Measurements from ENCODE around the gene MOGAT3. TPM values are rescaled to one million over a fixed set of nuclear protein-coding genes. Genes with fewer than 3 reads are reported as not detected.
A peak's percentile ranks its signal among the peaks of the same experiment; 100 is the strongest.

MOGAT3 gene
- total and polyA plus RNA-seq, 2 of the 4 experiments (the other 2 are of a cell fraction), result not detected

DNA sequence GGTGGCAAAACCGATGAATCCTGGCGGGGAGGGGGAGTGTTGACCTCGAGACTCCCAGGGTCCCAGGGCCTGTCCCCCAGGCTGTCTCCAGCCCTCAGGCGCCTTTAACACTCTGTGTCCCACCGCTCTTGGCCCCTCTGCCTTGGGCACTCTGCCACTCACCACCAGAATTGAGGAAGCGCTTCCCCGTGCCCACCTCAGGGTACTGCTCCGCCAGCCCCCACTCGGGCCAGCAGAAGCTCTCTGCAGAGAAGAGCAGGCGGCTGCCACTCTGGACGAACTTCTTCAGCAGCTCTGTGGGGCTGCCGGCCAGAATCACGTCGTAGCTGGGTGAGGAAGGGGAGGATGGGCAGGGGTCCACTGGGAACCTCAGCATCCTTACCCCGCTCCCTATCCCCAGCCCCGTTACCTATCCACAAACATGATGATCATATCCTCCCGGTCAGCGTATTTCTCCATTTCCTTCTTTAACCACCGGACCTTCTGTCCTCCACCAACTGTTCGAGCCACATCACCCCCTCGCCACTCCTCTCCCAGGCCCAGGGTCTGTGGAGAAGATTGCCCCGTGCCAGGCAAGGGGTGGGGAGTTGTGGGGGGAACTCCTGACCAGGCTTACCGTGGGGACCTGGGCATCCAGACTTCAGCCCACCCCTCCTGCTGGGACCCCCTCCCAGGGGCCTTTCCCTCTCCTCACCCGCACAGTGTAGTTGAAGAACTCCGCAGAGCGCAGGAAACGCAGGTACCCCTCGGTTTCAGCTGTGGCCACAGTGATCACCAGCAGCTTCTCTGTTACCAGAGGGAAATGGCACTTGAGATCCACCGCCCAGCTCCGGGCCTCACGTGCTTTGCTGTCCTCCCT, 15.4 kb upstream of the MOGAT3 start:
- Histone ChIP-seq H3K4me3 (ENCODE audit: insufficient read depth, low read depth, low read length) (peak overlapping the region; percentile 96), H2BK15ac (ENCODE audit: low read depth, low read length) (0 out of 3 replicates have a peak overlapping the region, but pooled peaks have one; percentile 14), H3K14ac (replicated peaks; ENCODE audit: low read depth, low read length) (peak overlapping the region; percentile 100), H2BK120ac (ENCODE audit: low read depth, low read length) (peak overlapping the region; percentile 68), H3K36me3 (ENCODE audit: control insufficient read depth, insufficient read depth, low read length) (peaks cover 26% of the 10 kb centered on the region), H2AK9ac (replicated peaks; ENCODE audit: low read depth, low read length, poor library complexity) (peak overlapping the region; percentile 98), H3K27me3 (ENCODE audit: control insufficient read depth, insufficient read depth, low read length) (no peaks in the 10 kb centered on the region), H3K4ac (ENCODE audit: low read depth, low read length) (peak overlapping the region; percentile 99), H2BK5ac (ENCODE audit: low read depth, low read length, poor library complexity, severe bottlenecking) (peak overlapping the region; percentile 84), H2AFZ (replicated peaks; ENCODE audit: low read length, poor library complexity) (peak overlapping the region; percentile 87), H3K27ac (ENCODE audit: insufficient read depth, low read length) (peak overlapping the region; percentile 89), H3K9ac (ENCODE audit: low read depth, low read length) (peak overlapping the region; percentile 83), H2BK20ac (ENCODE audit: low read depth, low read length) (no peak overlapping the region), H3K4me2 (ENCODE audit: low read depth, low read length) (peak overlapping the region; percentile 100), H3K79me1 (ENCODE audit: low read depth in 1 of 2, low read length in 2 of 2) (peaks cover 25 to 52% of the 10 kb centered on the region in 2 experiments), H3K18ac (ENCODE audit: low read depth, low read length) (peak overlapping the region; percentile 48; the same call in 1 of the 2 replicates), H3K9me3 (ENCODE audit: control insufficient read depth, insufficient read depth, low read length) (no peaks in the 10 kb centered on the region), H3K23ac (ENCODE audit: low read depth, low read length) (peak overlapping the region; percentile 99), H4K91ac (ENCODE audit: insufficient read depth, low read depth, low read length) (peak overlapping the region; percentile 92), H4K20me1 (ENCODE audit: insufficient read depth, low read length) (no peaks in the 10 kb centered on the region; the same call in 1 of the 2 replicates), H3K56ac (ENCODE audit: extremely low read depth, insufficient read depth, low read length) (peak overlapping the region; percentile 77), H4K5ac (ENCODE audit: low read depth, low read length) (peak overlapping the region; percentile 95), H3K9me1 (ENCODE audit: insufficient read depth, low read length) (peaks cover 4% of the 10 kb centered on the region), H2AK5ac (ENCODE audit: low read depth, low read length) (peak overlapping the region; percentile 96), H4K8ac (ENCODE audit: low read depth in 2 of 2, low read length in 2 of 2) (peak overlapping the region; percentile 85 to 90), H3K4me1 (ENCODE audit: control insufficient read depth, insufficient read depth, low read length) (peaks cover 9% of the 10 kb centered on the region)
- dilution Hi-C loops (cut with HindIII; ENCODE audit: low sequenced_read_pairs, unreplicated experiment) (no loop called here), intact Hi-C loops (cut with micrococcal nuclease) (no loop called here), in situ Hi-C loops (cut with MboI; ENCODE audit: low sequenced_read_pairs) (no loop called here)
- ChIA-PET POLR2A (ENCODE audit: unreplicated experiment) (no interaction called here), CTCF (interaction anchor here (0.6 to 3.0 kb wide), 2 partner anchors 21 to 24 kb away, joined by 4 to 8 read pairs; no protein-coding TSS in a partner anchor)
- ATAC-seq (ENCODE audit: low read depth) (peak; percentile 5), DNase-seq (peak; percentile 14)
- TSS peak; percentile 95 for BruUV-seq (replicated peaks)
- 77% methylated on average over 3 of the region's 31 CpGs; no CpG with 5 or more reads in 1 of the 2 experiments for WGBS, 2 experiments (ENCODE audit: extremely low coverage in 2 of 2, insufficient read length in 1 of 2)
- TF ChIP-seq SMC3 (IDR thresholded peaks at IDR 0.05; ENCODE audit: low read depth, low read length) (no peak), FOS (IDR thresholded peaks at IDR 0.05; ENCODE audit: low read depth, low read length) (no peak), NFE2L2 (IDR thresholded peaks at IDR 0.05; ENCODE audit: low read depth, low read length) (no peak), CHD1 (IDR thresholded peaks at IDR 0.05; ENCODE audit: low read depth, low read length) (no peak), CEBPB (IDR thresholded peaks at IDR 0.05; ENCODE audit: low read depth, low read length) (no peak), RCOR1 (IDR thresholded peaks at IDR 0.05; ENCODE audit: insufficient replicate concordance, low read length) (no peak), MAFK (IDR thresholded peaks at IDR 0.05; ENCODE audit: low read depth, low read length) (no peak), MXI1 (IDR thresholded peaks at IDR 0.05; ENCODE audit: borderline replicate concordance, low read depth, low read length) (peak; percentile 80; the same call in 1 of the 2 replicates), POLR2A (IDR thresholded peaks at IDR 0.05; ENCODE audit: low read depth, low read length) (no peak), BHLHE40 (IDR thresholded peaks at IDR 0.05; ENCODE audit: low read depth, low read length) (peak; percentile 76; the same call in 1 of the 2 replicates), USF2 (IDR thresholded peaks at IDR 0.05; ENCODE audit: low read depth, low read length) (peak; percentile 39; the same call in 1 of the 2 replicates)
- TF ChIP-seq, protein P1, sequence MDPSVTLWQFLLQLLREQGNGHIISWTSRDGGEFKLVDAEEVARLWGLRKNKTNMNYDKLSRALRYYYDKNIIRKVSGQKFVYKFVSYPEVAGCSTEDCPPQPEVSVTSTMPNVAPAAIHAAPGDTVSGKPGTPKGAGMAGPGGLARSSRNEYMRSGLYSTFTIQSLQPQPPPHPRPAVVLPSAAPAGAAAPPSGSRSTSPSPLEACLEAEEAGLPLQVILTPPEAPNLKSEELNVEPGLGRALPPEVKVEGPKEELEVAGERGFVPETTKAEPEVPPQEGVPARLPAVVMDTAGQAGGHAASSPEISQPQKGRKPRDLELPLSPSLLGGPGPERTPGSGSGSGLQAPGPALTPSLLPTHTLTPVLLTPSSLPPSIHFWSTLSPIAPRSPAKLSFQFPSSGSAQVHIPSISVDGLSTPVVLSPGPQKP (IDR thresholded peaks at IDR 0.05; ENCODE audit: borderline replicate concordance, low read depth, low read length), result no peak
- TF ChIP-seq, protein P2, sequence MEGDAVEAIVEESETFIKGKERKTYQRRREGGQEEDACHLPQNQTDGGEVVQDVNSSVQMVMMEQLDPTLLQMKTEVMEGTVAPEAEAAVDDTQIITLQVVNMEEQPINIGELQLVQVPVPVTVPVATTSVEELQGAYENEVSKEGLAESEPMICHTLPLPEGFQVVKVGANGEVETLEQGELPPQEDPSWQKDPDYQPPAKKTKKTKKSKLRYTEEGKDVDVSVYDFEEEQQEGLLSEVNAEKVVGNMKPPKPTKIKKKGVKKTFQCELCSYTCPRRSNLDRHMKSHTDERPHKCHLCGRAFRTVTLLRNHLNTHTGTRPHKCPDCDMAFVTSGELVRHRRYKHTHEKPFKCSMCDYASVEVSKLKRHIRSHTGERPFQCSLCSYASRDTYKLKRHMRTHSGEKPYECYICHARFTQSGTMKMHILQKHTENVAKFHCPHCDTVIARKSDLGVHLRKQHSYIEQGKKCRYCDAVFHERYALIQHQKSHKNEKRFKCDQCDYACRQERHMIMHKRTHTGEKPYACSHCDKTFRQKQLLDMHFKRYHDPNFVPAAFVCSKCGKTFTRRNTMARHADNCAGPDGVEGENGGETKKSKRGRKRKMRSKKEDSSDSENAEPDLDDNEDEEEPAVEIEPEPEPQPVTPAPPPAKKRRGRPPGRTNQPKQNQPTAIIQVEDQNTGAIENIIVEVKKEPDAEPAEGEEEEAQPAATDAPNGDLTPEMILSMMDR (conservative IDR thresholded peaks at IDR 0.05; ENCODE audit: low read depth, low read length), result no peak

Measured in IMR-90 (cell line).